ENCODE data around the gene U2AF2. TPM values are rescaled to one million over a fixed set of nuclear protein-coding genes. Genes with fewer than 3 reads are reported as not detected.

Gene U2AF2
- total and polyA plus RNA-seq, 9 of the 15 experiments (the other 6 are each of a cell fraction or from before 2014, with no cell fraction given) = 3.0 to 331 (median 157) TPM

- peak; percentile 70; the same call in 1 of the 2 replicates for TF ChIP-seq CREB5 (CRISPR knock-in tag; IDR thresholded peaks at IDR 0.05)
- no peak for TF ChIP-seq HSF4 (CRISPR knock-in tag; IDR thresholded peaks at IDR 0.05; ENCODE audit: borderline replicate concordance)
- peak; percentile 63 for TF ChIP-seq ELF1 (tag; IDR thresholded peaks at IDR 0.05)
- TF ChIP-seq GABPB1 (CRISPR knock-in tag; IDR thresholded peaks at IDR 0.05) = peak; percentile 82; the same call in 1 of the 2 replicates
- TF ChIP-seq ZBED1 (IDR thresholded peaks at IDR 0.05) = 0 out of 2 replicates have a peak, but pooled peaks have one; percentile 48
- no peak for TF ChIP-seq NUFIP1 (IDR thresholded peaks at IDR 0.05; ENCODE audit: partially characterized antibody)
- no peak for TF ChIP-seq SOX6 (IDR thresholded peaks at IDR 0.05)
- TF ChIP-seq TAF9B (IDR thresholded peaks at IDR 0.05; ENCODE audit: partially characterized antibody) = no peak
- TF ChIP-seq TEAD4 (IDR thresholded peaks at IDR 0.05; ENCODE audit: low read length) = 0 out of 2 replicates have a peak, but pooled peaks have one; percentile 18
- TF ChIP-seq TEAD4 (CRISPR knock-in tag; IDR thresholded peaks at IDR 0.05; ENCODE audit: borderline replicate concordance) = no peak
- peak in 1 of 3 experiments; percentile 64 for TF ChIP-seq YY1 (IDR thresholded peaks at IDR 0.05; ENCODE audit: borderline replicate concordance in 1 of 3, control insufficient read depth in 1 of 3, extremely low read depth in 1 of 3, insufficient read depth in 3 of 3, insufficient read length in 1 of 3, insufficient replicate concordance in 2 of 3, low read depth in 1 of 3, low read length in 2 of 3)
- no peak; the same call in 1 of the 2 replicates for TF ChIP-seq ZBTB17 (CRISPR knock-in tag; IDR thresholded peaks at IDR 0.05)
- no peak for TF ChIP-seq FOS (IDR thresholded peaks at IDR 0.05; ENCODE audit: extremely low read depth, insufficient read length)
- no peak for TF ChIP-seq DIDO1 (tag; IDR thresholded peaks at IDR 0.05; ENCODE audit: low read depth)
- TF ChIP-seq MAFG (tag; conservative IDR thresholded peaks at IDR 0.05) = no peak
- TF ChIP-seq POLR2AphosphoS5 (IDR thresholded peaks at IDR 0.05; ENCODE audit: control insufficient read depth, insufficient read depth, low read depth, low read length) = 0 out of 2 replicates have a peak, but pooled peaks have one; percentile 37
- no peak for TF ChIP-seq MCM5 (IDR thresholded peaks at IDR 0.05; ENCODE audit: low read depth)
- no peak for TF ChIP-seq HDAC2 (IDR thresholded peaks at IDR 0.05)
- no peak for TF ChIP-seq RBM34 (IDR thresholded peaks at IDR 0.05; ENCODE audit: borderline replicate concordance, insufficient read depth, low read length)
- no peak for TF ChIP-seq PHF20 (IDR thresholded peaks at IDR 0.05; ENCODE audit: partially characterized antibody)
- TF ChIP-seq CBX1 (IDR thresholded peaks at IDR 0.05; ENCODE audit: low read depth) = no peak
- no peak for TF ChIP-seq SRSF3 (IDR thresholded peaks at IDR 0.05; ENCODE audit: insufficient read depth, low read length)
- TF ChIP-seq HNRNPUL1 (IDR thresholded peaks at IDR 0.05; ENCODE audit: low read length) = no peak
- no peak for TF ChIP-seq IRF1 (CRISPR knock-in tag; IDR thresholded peaks at IDR 0.05; ENCODE audit: borderline replicate concordance)
- TF ChIP-seq NR2C2 (CRISPR knock-in tag; IDR thresholded peaks at IDR 0.05) = no peak
- TF ChIP-seq NR2C2 (tag; IDR thresholded peaks at IDR 0.05) = peak; percentile 72
- TF ChIP-seq ZNF23 (CRISPR knock-in tag; IDR thresholded peaks at IDR 0.05) = no peak; the same call in 1 of the 2 replicates
- no peak for TF ChIP-seq HMG20A (CRISPR knock-in tag; conservative IDR thresholded peaks at IDR 0.05)
- no peak for TF ChIP-seq PRMT5 (CRISPR knock-in tag; IDR thresholded peaks at IDR 0.05)
Observed at GRCh38 chr19:55640577-55641425, 14.0 kb upstream of the U2AF2 start, which contains the start of gene ZNF580 (continued).

Data from K562 (cell line).